H9 (cell line): ENCODE data around the gene SMIM22. TPM values are rescaled to one million over a fixed set of nuclear protein-coding genes. Genes with fewer than 3 reads are reported as not detected.
A peak's percentile ranks its signal among the peaks of the same experiment; 100 is the strongest.

Source experiments
- DNase-seq: peaks from one replicate; pipeline ENCODE4 v3.0.0-alpha.2; 2017
- H2AFZ ChIP-seq: one replicate; pipeline ENCODE4 v1.6.1; 2013; ENCODE audit warnings: mild to moderate bottlenecking, low read length, control low read depth, moderate library complexity
- H2AK5ac ChIP-seq: 2 replicates; pipeline ENCODE4 v1.6.1; 2013; ENCODE audit warnings: low read length, control low read depth, mixed read lengths; ENCODE audit not compliant: insufficient read length
- H2BK120ac ChIP-seq: one replicate; pipeline ENCODE4 v1.6.1; 2013; ENCODE audit warnings: low read depth, mild to moderate bottlenecking, low read length, control low read depth, inconsistent platforms; ENCODE audit not compliant: poor library complexity, severe bottlenecking
- H2BK12ac ChIP-seq: 2 replicates; pipeline ENCODE4 v1.6.1; 2013; ENCODE audit warnings: low read length, control low read depth, mixed read lengths, low read depth; ENCODE audit not compliant: insufficient read length
- H2BK15ac ChIP-seq: 2 replicates; pipeline ENCODE4 v1.6.1; 2013; ENCODE audit warnings: low read depth, low read length, control low read depth
- H2BK20ac ChIP-seq: one replicate; pipeline ENCODE4 v1.6.1; 2013; ENCODE audit warnings: low read depth, mild to moderate bottlenecking, low read length, control low read depth, inconsistent platforms; ENCODE audit not compliant: poor library complexity, severe bottlenecking
- H2BK5ac ChIP-seq: 2 replicates; pipeline ENCODE4 v1.6.1; 2013; ENCODE audit warnings: low read length, control low read depth, mixed read lengths; ENCODE audit not compliant: insufficient read length
- H3K14ac ChIP-seq: 2 replicates; pipeline ENCODE4 v1.6.1; 2013; ENCODE audit warnings: low read length, control low read depth; ENCODE audit not compliant: insufficient read depth
- H3K18ac ChIP-seq: 2 replicates; pipeline ENCODE4 v1.6.1; 2013; ENCODE audit warnings: low read depth, mild to moderate bottlenecking, mixed read lengths, low read length, control low read depth; ENCODE audit not compliant: insufficient read length
- H3K23ac ChIP-seq: 2 replicates; pipeline ENCODE4 v1.6.1; 2013; ENCODE audit warnings: low read length, control low read depth, mixed read lengths, low read depth; ENCODE audit not compliant: insufficient read length
- H3K23me2 ChIP-seq: 2 replicates; pipeline ENCODE4 v1.6.1; 2013; ENCODE audit warnings: low read depth, mild to moderate bottlenecking, mixed read lengths, low read length, control low read depth; ENCODE audit not compliant: insufficient read length, poor library complexity, severe bottlenecking
- H3K27ac ChIP-seq: 2 replicates; pipeline ENCODE4 v1.5.1; 2013; ENCODE audit warnings: low read length, control low read depth, mixed read lengths, low read depth; ENCODE audit not compliant: insufficient read length
- H3K27me3 ChIP-seq: 2 replicates; pipeline ENCODE4 v1.6.1; 2013; ENCODE audit warnings: low read length, control low read depth, inconsistent platforms; ENCODE audit not compliant: insufficient read depth
- H3K4ac ChIP-seq: 2 replicates; pipeline ENCODE4 v1.6.1; 2013; ENCODE audit warnings: low read depth, mild to moderate bottlenecking, control low read depth, inconsistent platforms, low read length, moderate library complexity
- H3K4me1 ChIP-seq: 2 replicates; pipeline ENCODE4 v1.6.1; 2013; ENCODE audit warnings: low read length, control low read depth, inconsistent platforms; ENCODE audit not compliant: insufficient read depth
- H3K4me2 ChIP-seq: 2 replicates; pipeline ENCODE4 v1.6.1; 2013; ENCODE audit warnings: low read length, control low read depth, mixed read lengths; ENCODE audit not compliant: insufficient read length, insufficient read depth
- H3K56ac ChIP-seq: 2 replicates; pipeline ENCODE4 v1.6.1; 2013; ENCODE audit warnings: low read depth, mild to moderate bottlenecking, mixed read lengths, low read length, control low read depth; ENCODE audit not compliant: insufficient read length
- H3K79me1 ChIP-seq: 2 replicates; pipeline ENCODE4 v1.6.1; 2013; ENCODE audit warnings: low read depth, mild to moderate bottlenecking, moderate library complexity, low read length, control low read depth, inconsistent platforms; ENCODE audit not compliant: insufficient read depth, poor library complexity, severe bottlenecking
- H3K79me2 ChIP-seq: 2 replicates; pipeline ENCODE4 v1.6.1; 2013; ENCODE audit warnings: low read length, control low read depth, inconsistent platforms; ENCODE audit not compliant: insufficient read depth
- H3K9ac ChIP-seq: 2 replicates; pipeline ENCODE4 v1.6.1; 2013; ENCODE audit warnings: low read length, control low read depth, mixed read lengths; ENCODE audit not compliant: insufficient read length; ENCODE audit errors: extremely low read depth
- H3K9me3 ChIP-seq: one replicate; pipeline ENCODE4 v1.6.1; 2013; ENCODE audit warnings: low read depth, low read length, inconsistent platforms; ENCODE audit not compliant: control insufficient read depth
- H3T11ph ChIP-seq: one replicate; pipeline ENCODE4 v1.6.1; 2013; ENCODE audit warnings: mild to moderate bottlenecking, low read length, control low read depth, inconsistent platforms
- H4K20me1 ChIP-seq: one replicate; pipeline ENCODE4 v1.6.1; 2013; ENCODE audit not compliant: control insufficient read depth, insufficient read length, insufficient read depth
- H4K5ac ChIP-seq: 2 replicates; pipeline ENCODE4 v1.6.1; 2013; ENCODE audit warnings: low read depth, mild to moderate bottlenecking, mixed read lengths, low read length, control low read depth; ENCODE audit not compliant: insufficient read length
- H4K8ac ChIP-seq: replicated peaks from 2 replicates; pipeline ENCODE4 v1.6.1; 2013; ENCODE audit warnings: low read length, control low read depth, mixed read lengths, low read depth; ENCODE audit not compliant: insufficient read length
- H4K91ac ChIP-seq: 2 replicates; pipeline ENCODE4 v1.6.1; 2013; ENCODE audit warnings: low read depth, mild to moderate bottlenecking, moderate library complexity, mixed read lengths, low read length, control low read depth; ENCODE audit not compliant: insufficient read length
- H3K27ac Mint-ChIP-seq, 3 experiments: 2 replicates in 2 of 3; 3 replicates in 1 of 3; pipeline ENCODE4 v1.8.0; 2020 to 2021; ENCODE audit warnings: mixed read lengths in 3 of 3, mild to moderate bottlenecking in 1 of 3, moderate library complexity in 1 of 3
- H3K27me3 Mint-ChIP-seq: 2 replicates; pipeline ENCODE4 v1.8.0; 2021; ENCODE audit warnings: low read depth, mild to moderate bottlenecking, moderate library complexity, mixed read lengths
- H3K36me3 Mint-ChIP-seq, 3 experiments: 2 replicates in 2 of 3; 3 replicates in 1 of 3; pipeline ENCODE4 v1.8.0; 2020 to 2021; ENCODE audit warnings: low read depth in 3 of 3, mixed read lengths in 3 of 3; ENCODE audit not compliant: insufficient read depth in 1 of 3
- H3K4me1 Mint-ChIP-seq, 2 experiments: 2 replicates each; pipeline ENCODE4 v1.8.0; 2020; ENCODE audit warnings: mixed read lengths in 2 of 2
- H3K4me3 Mint-ChIP-seq, 2 experiments: 2 replicates in 1 of 2; 3 replicates in 1 of 2; pipeline ENCODE4 v1.8.0; 2020 to 2021; ENCODE audit warnings: mild to moderate bottlenecking in 2 of 2, mixed read lengths in 2 of 2, moderate library complexity in 1 of 2
- H3K9me3 Mint-ChIP-seq, 2 experiments: 2 replicates in 1 of 2; 3 replicates in 1 of 2; pipeline ENCODE4 v1.8.0; 2020; ENCODE audit warnings: mild to moderate bottlenecking in 2 of 2, mixed read lengths in 2 of 2, moderate library complexity in 1 of 2
- WGBS: extraction: QIAGEN DNeasy Blood & Tissue Kit; methylation state at CpG from one replicate; pipeline ENCODE4 v1.1.7; 2013; ENCODE audit warnings: missing lambda C conversion rate, low lambda C conversion rate, mixed read lengths; ENCODE audit not compliant: insufficient read length; ENCODE audit errors: extremely low coverage; 5-methylcytosine and 5-hydroxymethylcytosine counted together
- total RNA-seq: library from RNA; stranded (reverse); gene quantifications from 2 replicates; pipeline ENCODE4 v1.2.1, GENCODE V29; 2021
- TF ChIP-seq, protein P1 (sequence below): fragments of 200-600 bp; sonication (generic); conservative IDR thresholded peaks from 3 replicates; pipeline ENCODE4 v1.8.0; 2021; ENCODE audit warnings: antibody characterized with exemption, mild to moderate bottlenecking

Gene SMIM22
- total RNA-seq, 1 experiment from 2014 or later, result not detected

DNA sequence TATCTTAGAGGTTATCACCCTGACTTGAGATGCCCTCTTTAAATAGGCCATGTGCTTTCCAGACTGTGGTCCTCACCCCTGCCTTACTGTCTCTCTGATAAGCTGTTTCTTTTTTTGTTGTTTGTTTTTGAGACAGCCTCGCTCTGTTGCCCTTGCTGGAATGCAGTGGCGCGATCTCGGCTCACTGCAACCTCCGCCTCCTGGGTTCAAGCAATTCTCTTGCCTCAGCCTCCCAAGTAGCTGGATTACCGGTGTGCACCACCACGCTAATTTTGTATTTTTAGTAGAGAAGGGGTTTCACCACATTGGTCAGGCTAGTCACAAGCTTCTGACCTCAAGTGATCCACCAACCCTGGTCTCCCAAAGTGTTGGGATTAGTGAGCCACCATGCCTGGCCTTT is 6.3 kb upstream of the SMIM22 start:
- Histone ChIP-seq H3K9me3 (no peaks in the 10 kb centered on the region), H3K4me1 (peaks cover 3% of the 10 kb centered on the region; the same call in 1 of the 2 replicates), H2BK12ac (no peak overlapping the region), H3K14ac (no peak overlapping the region), H4K8ac (no peak overlapping the region), H2BK15ac (no peak overlapping the region), H3K23ac (no peak overlapping the region), H4K5ac (no peak overlapping the region), H3K27me3 (no peaks in the 10 kb centered on the region), H3K79me1 (no peaks in the 10 kb centered on the region), H2BK20ac (no peak overlapping the region), H2BK120ac (no peak overlapping the region), H3K79me2 (no peaks in the 10 kb centered on the region), H2AK5ac (no peak overlapping the region), H3K56ac (no peak overlapping the region), H3K9ac (no peak overlapping the region), H3K4me2 (no peak overlapping the region), H3K23me2 (no peaks in the 10 kb centered on the region), H3K27ac (no peak overlapping the region), H3T11ph (no peak overlapping the region), H2AFZ (no peak overlapping the region), H4K20me1 (no peaks in the 10 kb centered on the region), H3K18ac (no peak overlapping the region), H3K4ac (no peak overlapping the region), H2BK5ac (no peak overlapping the region), H4K91ac (no peak overlapping the region)
- peak overlapping the region in 2 of 3 experiments; percentile 28 to 29; a peak in 3 of 7 replicates for H3K27ac Mint-ChIP-seq
- H3K36me3 Mint-ChIP-seq, result no peaks in the 10 kb centered on the region
- TF ChIP-seq, protein P1, sequence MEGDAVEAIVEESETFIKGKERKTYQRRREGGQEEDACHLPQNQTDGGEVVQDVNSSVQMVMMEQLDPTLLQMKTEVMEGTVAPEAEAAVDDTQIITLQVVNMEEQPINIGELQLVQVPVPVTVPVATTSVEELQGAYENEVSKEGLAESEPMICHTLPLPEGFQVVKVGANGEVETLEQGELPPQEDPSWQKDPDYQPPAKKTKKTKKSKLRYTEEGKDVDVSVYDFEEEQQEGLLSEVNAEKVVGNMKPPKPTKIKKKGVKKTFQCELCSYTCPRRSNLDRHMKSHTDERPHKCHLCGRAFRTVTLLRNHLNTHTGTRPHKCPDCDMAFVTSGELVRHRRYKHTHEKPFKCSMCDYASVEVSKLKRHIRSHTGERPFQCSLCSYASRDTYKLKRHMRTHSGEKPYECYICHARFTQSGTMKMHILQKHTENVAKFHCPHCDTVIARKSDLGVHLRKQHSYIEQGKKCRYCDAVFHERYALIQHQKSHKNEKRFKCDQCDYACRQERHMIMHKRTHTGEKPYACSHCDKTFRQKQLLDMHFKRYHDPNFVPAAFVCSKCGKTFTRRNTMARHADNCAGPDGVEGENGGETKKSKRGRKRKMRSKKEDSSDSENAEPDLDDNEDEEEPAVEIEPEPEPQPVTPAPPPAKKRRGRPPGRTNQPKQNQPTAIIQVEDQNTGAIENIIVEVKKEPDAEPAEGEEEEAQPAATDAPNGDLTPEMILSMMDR, result no peak
- H3K4me1 Mint-ChIP-seq, result peaks cover 15 to 24% of the 10 kb centered on the region in 2 experiments
- no peak for DNase-seq
- H3K4me3 Mint-ChIP-seq, result no peak overlapping the region
- H3K9me3 Mint-ChIP-seq, result no peaks in the 10 kb centered on the region
- no peaks in the 10 kb centered on the region; the same call in 1 of the 2 replicates for H3K27me3 Mint-ChIP-seq
- no CpG with 5 or more reads among the region's 7 CpGs for WGBS
